BJ (cell line): ENCODE measurements around the gene CBFA2T2. TPM values are rescaled to one million over a fixed set of nuclear protein-coding genes. Genes with fewer than 3 reads are reported as not detected.
A peak's percentile ranks its signal among the peaks of the same experiment; 100 is the strongest.

ENCODE experiments used
- CTCF ChIA-PET: fragments of 350-600 bp; formaldehyde crosslinking; extraction: SDS; loops from one replicate; lab custom pipeline; 2021; ENCODE audit warnings: antibody characterized with exemption, inconsistent platforms; lab: Yijun Ruan, JAX
- POLR2A ChIA-PET: fragments of 300-600 bp; sonication (Branson Sonifier 250); formaldehyde crosslinking; extraction: SDS; loops from one replicate; lab custom pipeline; 2021; ENCODE audit warnings: antibody characterized with exemption; lab: Charles Lee
- DNase-seq: peaks from one replicate; pipeline ENCODE4 v3.0.0-alpha.2; 2011; ENCODE audit warnings: low read depth
- H3K27me3 ChIP-seq: 2 replicates; pipeline ENCODE4 v1.6.0; 2011; ENCODE audit warnings: low read length; ENCODE audit not compliant: control insufficient read depth, insufficient read depth
- H3K36me3 ChIP-seq: 2 replicates; pipeline ENCODE4 v1.5.1; 2011; ENCODE audit warnings: low read length; ENCODE audit not compliant: control insufficient read depth, insufficient read depth
- H3K4me3 ChIP-seq: 2 replicates; pipeline ENCODE4 v1.5.1; 2011; ENCODE audit warnings: low read depth, mild to moderate bottlenecking, control low read depth, low read length
- CTCF ChIP-seq: IDR thresholded peaks from 2 replicates; pipeline ENCODE4 v1.5.1; 2011; ENCODE audit warnings: low read depth, mild to moderate bottlenecking, control low read depth, inconsistent platforms, low read length, moderate library complexity; ENCODE audit not compliant: insufficient read depth
- polyA plus RNA-seq: library from polyadenylated mRNA; depleted of rRNA; stranded (reverse); fragments of >200 nt; gene quantifications from 2 replicates; pipeline ENCODE4 v1.2.3, GENCODE V29; 2011

CBFA2T2 gene
- polyA plus RNA-seq, 1 experiment = 7.6 TPM

DNA sequence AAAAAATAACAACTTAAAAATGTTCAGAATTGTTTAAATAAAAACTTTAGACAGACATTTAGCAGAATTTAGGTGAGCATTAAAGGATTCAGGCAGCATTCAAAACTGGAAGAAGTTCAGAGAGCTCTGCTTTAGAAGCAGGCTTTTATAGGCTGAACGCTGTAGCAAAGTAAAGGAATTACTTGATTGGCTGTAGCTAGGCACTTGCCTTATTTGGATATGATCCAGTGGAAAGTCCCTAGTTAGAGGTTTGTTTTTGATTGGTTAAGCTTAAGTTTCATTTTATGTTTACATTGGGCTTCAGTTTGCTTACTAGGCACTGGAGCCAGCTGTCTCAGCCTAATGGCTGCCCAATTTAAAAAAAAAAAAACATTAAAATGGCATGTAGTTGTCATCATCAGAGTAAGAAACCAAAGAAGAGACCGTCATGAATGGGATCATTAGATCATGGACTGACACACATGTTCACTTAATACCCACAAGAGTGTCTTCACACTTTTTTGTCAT lies 65.1 kb downstream of the CBFA2T2 start:
- TF ChIP-seq CTCF = no peak
- Histone ChIP-seq H3K4me3 (no peak overlapping the region), H3K27me3 (no peaks in the 10 kb centered on the region), H3K36me3 (no peaks in the 10 kb centered on the region)
- peak; percentile 73 for DNase-seq
- POLR2A ChIA-PET = no interaction called here
- CTCF ChIA-PET = no interaction called here

- CTCF ChIA-PET = no interaction called here
- TF ChIP-seq CTCF = no peak
- Histone ChIP-seq H3K27me3 (no peaks in the 10 kb centered on the region), H3K4me3 (no peak overlapping the region), H3K36me3 (no peaks in the 10 kb centered on the region)
- DNase-seq = no peak
- POLR2A ChIA-PET = no interaction called here
Observed at GRCh38 chr20:33555755-33556154, 65.9 kb downstream of the CBFA2T2 start.

GRCh38 chr20:33556246-33556645 lies 66.3 kb downstream of the CBFA2T2 start:
- POLR2A ChIA-PET = no interaction called here
- no peak for DNase-seq
- CTCF ChIA-PET = no interaction called here
- Histone ChIP-seq H3K4me3 (no peak overlapping the region), H3K36me3 (no peaks in the 10 kb centered on the region), H3K27me3 (no peaks in the 10 kb centered on the region)
- TF ChIP-seq CTCF = no peak

DNA sequence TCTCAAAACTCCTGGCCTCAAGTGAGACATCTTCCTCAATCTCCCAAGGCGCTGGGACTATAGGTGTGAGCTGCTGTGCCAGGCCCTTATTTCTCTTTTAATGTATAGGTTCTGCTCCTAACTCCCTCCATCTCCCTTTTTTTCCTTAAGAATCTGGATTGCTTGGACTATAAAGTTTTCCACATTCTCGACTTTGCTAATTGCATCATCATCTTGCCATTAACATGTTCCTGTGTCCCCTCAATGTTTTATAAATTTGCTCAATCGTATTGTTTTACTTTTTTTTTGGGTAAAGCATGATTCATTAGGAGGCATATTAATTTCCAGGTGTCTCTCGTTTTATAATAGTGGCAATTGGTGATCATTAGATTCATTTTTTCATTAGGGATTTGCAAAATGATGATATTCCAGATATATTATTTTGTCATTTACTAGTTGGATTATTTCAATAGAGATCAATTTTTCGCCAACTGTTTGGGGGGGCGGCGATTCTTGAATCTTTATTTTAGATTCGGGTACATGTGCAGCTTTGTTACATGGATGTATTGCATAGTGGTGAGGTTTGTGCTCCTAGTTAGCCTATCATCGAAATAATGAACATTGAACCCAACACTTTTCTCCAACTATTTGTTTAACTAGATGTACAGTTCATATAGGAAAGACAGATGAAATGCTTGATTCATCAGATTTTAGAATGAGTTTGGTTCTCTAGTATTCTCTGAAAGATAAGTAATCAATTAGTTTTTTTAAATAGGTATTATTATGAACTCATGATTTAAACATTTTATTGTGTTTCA lies 68.7 kb downstream of the CBFA2T2 start:
- TF ChIP-seq CTCF = no peak
- POLR2A ChIA-PET = no interaction called here
- Histone ChIP-seq H3K27me3 (no peaks in the 10 kb centered on the region), H3K4me3 (no peak overlapping the region), H3K36me3 (no peaks in the 10 kb centered on the region)
- CTCF ChIA-PET = interaction anchor here (1.3 kb wide), 1 partner anchor 26 kb away, joined by 4 read pairs; no protein-coding TSS in a partner anchor
- no peak for DNase-seq

DNA sequence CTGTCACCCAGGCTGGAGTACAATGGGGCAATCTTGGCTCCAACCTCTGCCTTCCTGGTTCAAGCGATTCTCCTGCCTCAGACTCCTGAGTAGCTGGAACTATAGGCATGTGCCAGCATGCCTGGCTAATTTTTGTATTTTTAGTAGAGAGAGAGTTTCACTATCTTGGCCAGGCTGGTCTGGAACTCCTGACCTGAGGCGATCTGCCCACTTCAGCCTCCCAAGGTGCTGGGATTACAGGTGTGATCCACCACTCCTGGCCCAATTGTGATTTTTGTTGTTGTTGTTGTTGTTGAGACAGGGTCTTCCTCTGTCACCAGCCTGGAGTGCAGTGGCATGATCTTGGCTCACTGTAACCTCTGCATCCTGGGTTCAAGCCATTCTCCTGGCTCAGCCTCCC lies 69.3 kb downstream of the CBFA2T2 start:
- Histone ChIP-seq H3K27me3 (no peaks in the 10 kb centered on the region), H3K4me3 (no peak overlapping the region), H3K36me3 (no peaks in the 10 kb centered on the region)
- ChIA-PET POLR2A (no interaction called here), CTCF (no interaction called here)
- TF ChIP-seq CTCF = no peak
- no peak for DNase-seq
